ENCODE results near the gene UQCRQ. TPM values are rescaled to one million over a fixed set of nuclear protein-coding genes. Genes with fewer than 3 reads are reported as not detected.

Gene UQCRQ
- total and polyA plus RNA-seq, 2 of the 13 experiments (the other 11 are each of a cell fraction or from before 2014, with no cell fraction given), result 257 to 575 TPM

DNA sequence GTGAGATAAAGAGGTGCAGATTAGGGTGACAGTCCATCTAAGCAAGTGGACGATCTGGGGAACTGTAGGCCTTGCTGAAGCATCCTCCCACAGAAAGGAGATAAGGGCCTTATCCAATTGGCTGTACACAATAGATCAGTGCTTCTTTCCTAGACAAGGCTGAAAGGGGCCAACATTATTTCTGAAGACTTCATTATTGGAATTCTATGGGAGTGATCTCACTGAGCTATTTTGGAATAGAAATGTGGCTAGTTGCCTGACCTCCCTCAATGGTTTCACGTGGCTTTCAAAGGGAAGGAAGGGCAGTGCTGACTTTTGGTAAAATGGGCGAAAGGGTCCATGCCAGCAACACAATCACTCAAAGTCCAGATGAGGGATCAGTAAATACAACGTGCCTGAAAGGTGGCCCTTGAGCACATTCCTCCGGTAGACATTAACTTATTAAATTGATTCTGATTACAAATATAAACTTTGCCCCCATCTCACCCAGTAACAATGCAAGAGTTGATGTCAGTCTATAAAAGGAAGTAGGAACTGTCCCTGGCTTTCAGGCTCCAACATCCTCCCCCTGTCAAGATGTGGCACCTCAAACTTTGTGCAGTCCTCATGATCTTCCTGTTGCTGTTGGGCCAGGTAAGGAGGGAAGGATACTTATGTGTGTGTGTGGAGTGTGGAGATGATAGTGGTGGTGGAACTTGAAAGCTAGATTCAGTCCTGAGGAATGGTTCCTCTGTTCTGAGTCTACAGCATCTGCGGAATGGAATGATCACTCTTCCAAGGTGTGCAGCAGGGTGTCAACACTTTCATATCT is 6.9 kb downstream of the UQCRQ start, which contains the start of gene LEAP2 (continued):
- TF ChIP-seq, protein P1, sequence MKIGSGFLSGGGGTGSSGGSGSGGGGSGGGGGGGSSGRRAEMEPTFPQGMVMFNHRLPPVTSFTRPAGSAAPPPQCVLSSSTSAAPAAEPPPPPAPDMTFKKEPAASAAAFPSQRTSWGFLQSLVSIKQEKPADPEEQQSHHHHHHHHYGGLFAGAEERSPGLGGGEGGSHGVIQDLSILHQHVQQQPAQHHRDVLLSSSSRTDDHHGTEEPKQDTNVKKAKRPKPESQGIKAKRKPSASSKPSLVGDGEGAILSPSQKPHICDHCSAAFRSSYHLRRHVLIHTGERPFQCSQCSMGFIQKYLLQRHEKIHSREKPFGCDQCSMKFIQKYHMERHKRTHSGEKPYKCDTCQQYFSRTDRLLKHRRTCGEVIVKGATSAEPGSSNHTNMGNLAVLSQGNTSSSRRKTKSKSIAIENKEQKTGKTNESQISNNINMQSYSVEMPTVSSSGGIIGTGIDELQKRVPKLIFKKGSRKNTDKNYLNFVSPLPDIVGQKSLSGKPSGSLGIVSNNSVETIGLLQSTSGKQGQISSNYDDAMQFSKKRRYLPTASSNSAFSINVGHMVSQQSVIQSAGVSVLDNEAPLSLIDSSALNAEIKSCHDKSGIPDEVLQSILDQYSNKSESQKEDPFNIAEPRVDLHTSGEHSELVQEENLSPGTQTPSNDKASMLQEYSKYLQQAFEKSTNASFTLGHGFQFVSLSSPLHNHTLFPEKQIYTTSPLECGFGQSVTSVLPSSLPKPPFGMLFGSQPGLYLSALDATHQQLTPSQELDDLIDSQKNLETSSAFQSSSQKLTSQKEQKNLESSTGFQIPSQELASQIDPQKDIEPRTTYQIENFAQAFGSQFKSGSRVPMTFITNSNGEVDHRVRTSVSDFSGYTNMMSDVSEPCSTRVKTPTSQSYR (CRISPR knock-in tag; IDR thresholded peaks at IDR 0.05; ENCODE audit: borderline replicate concordance), result peak; percentile 34; the same call in 1 of the 2 replicates
- TF ChIP-seq ZNF614 (CRISPR knock-in tag; IDR thresholded peaks at IDR 0.05; ENCODE audit: borderline replicate concordance) (peak; percentile 28; the same call in 1 of the 2 replicates), ZNF350 (CRISPR knock-in tag; IDR thresholded peaks at IDR 0.05; ENCODE audit: borderline replicate concordance, low read depth) (peak; percentile 55), NFRKB (IDR thresholded peaks at IDR 0.05) (no peak), SMYD3 (CRISPR knock-in tag; IDR thresholded peaks at IDR 0.05) (no peak), TRIM24 (CRISPR knock-in tag; IDR thresholded peaks at IDR 0.05) (no peak), ZNF382 (CRISPR knock-in tag; IDR thresholded peaks at IDR 0.05; ENCODE audit: borderline replicate concordance) (no peak), ZNF775 (CRISPR knock-in tag; IDR thresholded peaks at IDR 0.05; ENCODE audit: borderline replicate concordance) (0 out of 2 replicates have a peak, but pooled peaks have one; percentile 33), ZNF484 (CRISPR knock-in tag; IDR thresholded peaks at IDR 0.05; ENCODE audit: borderline replicate concordance, low read depth) (no peak), NR2C2 (CRISPR knock-in tag; IDR thresholded peaks at IDR 0.05; ENCODE audit: borderline replicate concordance) (peak; percentile 47; the same call in 1 of the 2 replicates), MXD4 (CRISPR knock-in tag; IDR thresholded peaks at IDR 0.05) (peak; percentile 77; the same call in 1 of the 2 replicates), ZNF780A (CRISPR knock-in tag; IDR thresholded peaks at IDR 0.05) (peak; percentile 68; the same call in 1 of the 2 replicates), SMC3 (IDR thresholded peaks at IDR 0.05; ENCODE audit: low read length) (peak; percentile 18; the same call in 1 of the 2 replicates), IKZF4 (CRISPR knock-in tag; IDR thresholded peaks at IDR 0.05; ENCODE audit: borderline replicate concordance, low read depth, not compliant biosample characterization) (no peak), ZNF841 (CRISPR knock-in tag; IDR thresholded peaks at IDR 0.05; ENCODE audit: borderline replicate concordance) (no peak), SNAPC4 (CRISPR knock-in tag; IDR thresholded peaks at IDR 0.05) (no peak), MATR3 (CRISPR knock-in tag; IDR thresholded peaks at IDR 0.05) (no peak), XBP1 (CRISPR knock-in tag; IDR thresholded peaks at IDR 0.05) (no peak), MBD4 (IDR thresholded peaks at IDR 0.05; ENCODE audit: borderline replicate concordance, low read length) (peak; percentile 53), TFDP1 (CRISPR knock-in tag; IDR thresholded peaks at IDR 0.05; ENCODE audit: borderline replicate concordance) (no peak; the same call in 1 of the 2 replicates)
